ENCODE measurements around the gene PNPLA5. TPM values are rescaled to one million over a fixed set of nuclear protein-coding genes. Genes with fewer than 3 reads are reported as not detected.

The PNPLA5 gene
- total RNA-seq, 1 donor from 2014 or later = not detected

GRCh38 chr22:43925433-43926348, 33.9 kb upstream of the PNPLA5 start:
- DNase-seq (ENCODE audit: low read depth) = no peak
- peak overlapping the region; percentile 82 for H3K4me3 ChIP-seq (ENCODE audit: low read depth, low read length)
- TF ChIP-seq, protein P1, sequence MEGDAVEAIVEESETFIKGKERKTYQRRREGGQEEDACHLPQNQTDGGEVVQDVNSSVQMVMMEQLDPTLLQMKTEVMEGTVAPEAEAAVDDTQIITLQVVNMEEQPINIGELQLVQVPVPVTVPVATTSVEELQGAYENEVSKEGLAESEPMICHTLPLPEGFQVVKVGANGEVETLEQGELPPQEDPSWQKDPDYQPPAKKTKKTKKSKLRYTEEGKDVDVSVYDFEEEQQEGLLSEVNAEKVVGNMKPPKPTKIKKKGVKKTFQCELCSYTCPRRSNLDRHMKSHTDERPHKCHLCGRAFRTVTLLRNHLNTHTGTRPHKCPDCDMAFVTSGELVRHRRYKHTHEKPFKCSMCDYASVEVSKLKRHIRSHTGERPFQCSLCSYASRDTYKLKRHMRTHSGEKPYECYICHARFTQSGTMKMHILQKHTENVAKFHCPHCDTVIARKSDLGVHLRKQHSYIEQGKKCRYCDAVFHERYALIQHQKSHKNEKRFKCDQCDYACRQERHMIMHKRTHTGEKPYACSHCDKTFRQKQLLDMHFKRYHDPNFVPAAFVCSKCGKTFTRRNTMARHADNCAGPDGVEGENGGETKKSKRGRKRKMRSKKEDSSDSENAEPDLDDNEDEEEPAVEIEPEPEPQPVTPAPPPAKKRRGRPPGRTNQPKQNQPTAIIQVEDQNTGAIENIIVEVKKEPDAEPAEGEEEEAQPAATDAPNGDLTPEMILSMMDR (conservative IDR thresholded peaks at IDR 0.05; ENCODE audit: low read depth, low read length) = no peak

- no peak for DNase-seq (ENCODE audit: low read depth)
- peak overlapping the region; percentile 82 for H3K4me3 ChIP-seq (ENCODE audit: low read depth, low read length)
Observed at GRCh38 chr22:43924877-43925276, 33.1 kb upstream of the PNPLA5 start.

DNA sequence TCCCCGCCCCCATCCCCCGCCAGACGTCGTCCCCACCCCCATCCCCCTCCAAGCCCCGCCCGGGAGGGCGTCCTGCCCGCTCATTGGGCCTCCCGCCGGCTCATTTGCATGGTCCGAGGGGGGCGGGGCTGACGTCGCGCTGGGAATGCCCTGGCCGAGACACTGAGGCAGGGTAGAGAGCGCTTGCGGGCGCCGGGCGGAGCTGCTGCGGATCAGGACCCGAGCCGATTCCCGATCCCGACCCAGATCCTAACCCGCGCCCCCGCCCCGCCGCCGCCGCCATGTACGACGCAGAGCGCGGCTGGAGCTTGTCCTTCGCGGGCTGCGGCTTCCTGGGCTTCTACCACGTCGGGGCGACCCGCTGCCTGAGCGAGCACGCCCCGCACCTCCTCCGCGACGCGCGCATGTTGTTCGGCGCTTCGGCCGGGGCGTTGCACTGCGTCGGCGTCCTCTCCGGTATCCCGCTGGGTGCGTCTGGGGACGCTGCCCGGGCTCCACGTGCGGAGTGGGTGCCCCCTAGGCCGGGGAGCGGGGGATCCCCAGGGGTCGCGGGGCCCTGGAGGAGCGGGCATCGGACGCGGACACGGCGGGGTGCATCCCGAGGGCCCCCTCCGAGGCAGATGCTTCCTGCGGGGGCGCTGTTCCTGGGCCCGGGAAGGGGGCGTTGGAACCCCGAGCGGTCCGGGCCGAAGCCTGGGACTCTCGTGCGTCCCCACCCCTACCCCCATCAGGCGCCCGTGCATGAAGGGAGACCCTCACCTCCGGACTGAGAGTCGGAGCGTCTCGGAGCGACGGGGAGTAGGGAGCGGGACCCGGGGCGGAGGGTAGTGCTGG, 32.0 kb upstream of the PNPLA5 start, which contains the start of gene PNPLA3:
Gene PNPLA3, plus strand, starts transcription at position 175 of the 834 bp plus-strand sequence. Its CDS starts 107 bp downstream, at position 282.
- peak within 1 kb of the TSS; percentile 82 for H3K4me3 ChIP-seq (ENCODE audit: low read depth, low read length)
- TF ChIP-seq, protein P1 (conservative IDR thresholded peaks at IDR 0.05; ENCODE audit: low read depth, low read length) = peak; percentile 36
- DNase-seq (ENCODE audit: low read depth) = no peak

More at GRCh38 chr22:43924877-43925276, 33.1 kb upstream of the PNPLA5 start:
- TF ChIP-seq, protein P1 (conservative IDR thresholded peaks at IDR 0.05; ENCODE audit: low read depth, low read length) = no peak

- DNase-seq (ENCODE audit: low read depth) = no peak
- TF ChIP-seq, protein P1 (conservative IDR thresholded peaks at IDR 0.05; ENCODE audit: low read depth, low read length) = no peak
- peak overlapping the region; percentile 57 for H3K4me3 ChIP-seq (ENCODE audit: low read depth, low read length)
Observed at GRCh38 chr22:43923191-43923590, 31.4 kb upstream of the PNPLA5 start.

GRCh38 chr22:43922123-43922522, 30.3 kb upstream of the PNPLA5 start:
- no peak overlapping the region for H3K4me3 ChIP-seq (ENCODE audit: low read depth, low read length)
- DNase-seq (ENCODE audit: low read depth) = no peak
- TF ChIP-seq, protein P1 (conservative IDR thresholded peaks at IDR 0.05; ENCODE audit: low read depth, low read length) = peak; percentile 30

GRCh38 chr22:43921370-43921769, 29.6 kb upstream of the PNPLA5 start:
- H3K4me3 ChIP-seq (ENCODE audit: low read depth, low read length) = no peak overlapping the region
- TF ChIP-seq, protein P1 (conservative IDR thresholded peaks at IDR 0.05; ENCODE audit: low read depth, low read length) = no peak
- no peak for DNase-seq (ENCODE audit: low read depth)
